ENCODE data around the gene WNT3A. TPM values are rescaled to one million over a fixed set of nuclear protein-coding genes. Genes with fewer than 3 reads are reported as not detected.
A peak's percentile ranks its signal among the peaks of the same experiment; 100 is the strongest.

WNT3A gene
- total RNA-seq, 1 experiment from 2014 or later: 1.0 TPM

GRCh38 chr1:228106800-228107054, 99.9 kb downstream of the WNT3A start:
- intact Hi-C loops (cut with micrococcal nuclease): loop anchor here (10.0 kb wide), 1 partner anchor 542 kb away; the partner anchor contains the start of gene ZNF678
- CTCF ChIA-PET: no interaction called here
- no peaks in the 10 kb centered on the region for H3K27me3 ChIP-seq (ENCODE audit: low read length)

DNA sequence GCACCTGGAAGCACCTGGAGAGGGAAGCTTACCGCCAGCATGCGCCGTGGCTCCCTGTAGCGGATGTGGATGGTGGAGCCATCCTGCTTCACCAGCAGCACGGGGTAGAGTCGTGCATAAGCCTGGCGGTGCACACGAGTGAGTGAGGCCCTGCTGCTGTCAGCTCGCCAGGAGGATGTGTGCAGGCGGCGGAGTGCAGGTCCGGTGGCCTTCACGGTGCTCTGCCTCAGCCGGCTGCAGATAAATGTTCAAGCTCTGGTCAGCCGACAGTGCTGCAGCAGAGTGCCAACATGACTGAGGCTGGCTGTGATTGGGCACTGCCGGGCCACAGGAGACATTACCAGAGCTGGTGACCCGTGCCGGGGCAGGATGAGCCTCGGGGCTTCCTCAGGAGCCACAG, 100.8 kb downstream of the WNT3A start:
- Histone ChIP-seq H4K20me1 (ENCODE audit: low read length) (no peaks in the 10 kb centered on the region), H3F3A (ENCODE audit: low read length, unreplicated experiment) (no peaks in the 10 kb centered on the region), H3K79me2 (ENCODE audit: low read length) (peaks cover 30% of the 10 kb centered on the region), H3K4me1 (ENCODE audit: insufficient read depth, low read length) (peaks cover 28% of the 10 kb centered on the region), H3K4me2 (ENCODE audit: low read length) (peak overlapping the region; percentile 86), H3K9me2 (replicated peaks; ENCODE audit: low read length) (no peaks in the 10 kb centered on the region), H2AFZ (ENCODE audit: low read length) (no peak overlapping the region), H3K27me3 (ENCODE audit: low read length) (no peaks in the 10 kb centered on the region), H3K9ac (ENCODE audit: low read length) (peak overlapping the region; percentile 91), H3K36me3 (ENCODE audit: low read depth, low read length) (peaks cover 17% of the 10 kb centered on the region; the same call in 1 of the 2 replicates), H3K9me3 (ENCODE audit: low read length) (no peaks in the 10 kb centered on the region), H3K4me3 (ENCODE audit: low read length) (peak overlapping the region; percentile 87), H3K27ac (ENCODE audit: low read length) (no peak overlapping the region)
- DNase-seq: no peak
- POLR2A ChIA-PET (ENCODE audit: unreplicated experiment): no interaction called here
- ATAC-seq: no peak
- CTCF ChIA-PET: interaction anchor here (0.6 kb wide), 1 partner anchor 108 kb away, joined by 7 read pairs; no protein-coding TSS in a partner anchor
- no peak for TF ChIP-seq EZH2phosphoT487 (IDR thresholded peaks at IDR 0.05; ENCODE audit: borderline replicate concordance, low read length)
- TF ChIP-seq EZH2 (IDR thresholded peaks at IDR 0.05; ENCODE audit: low read length, unreplicated experiment): no peak
- TF ChIP-seq, protein P1, sequence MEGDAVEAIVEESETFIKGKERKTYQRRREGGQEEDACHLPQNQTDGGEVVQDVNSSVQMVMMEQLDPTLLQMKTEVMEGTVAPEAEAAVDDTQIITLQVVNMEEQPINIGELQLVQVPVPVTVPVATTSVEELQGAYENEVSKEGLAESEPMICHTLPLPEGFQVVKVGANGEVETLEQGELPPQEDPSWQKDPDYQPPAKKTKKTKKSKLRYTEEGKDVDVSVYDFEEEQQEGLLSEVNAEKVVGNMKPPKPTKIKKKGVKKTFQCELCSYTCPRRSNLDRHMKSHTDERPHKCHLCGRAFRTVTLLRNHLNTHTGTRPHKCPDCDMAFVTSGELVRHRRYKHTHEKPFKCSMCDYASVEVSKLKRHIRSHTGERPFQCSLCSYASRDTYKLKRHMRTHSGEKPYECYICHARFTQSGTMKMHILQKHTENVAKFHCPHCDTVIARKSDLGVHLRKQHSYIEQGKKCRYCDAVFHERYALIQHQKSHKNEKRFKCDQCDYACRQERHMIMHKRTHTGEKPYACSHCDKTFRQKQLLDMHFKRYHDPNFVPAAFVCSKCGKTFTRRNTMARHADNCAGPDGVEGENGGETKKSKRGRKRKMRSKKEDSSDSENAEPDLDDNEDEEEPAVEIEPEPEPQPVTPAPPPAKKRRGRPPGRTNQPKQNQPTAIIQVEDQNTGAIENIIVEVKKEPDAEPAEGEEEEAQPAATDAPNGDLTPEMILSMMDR (conservative IDR thresholded peaks at IDR 0.05; ENCODE audit: low read depth, low read length): no peak
- BruUV-seq (replicated peaks): no TSS peak
- intact Hi-C loops (cut with micrococcal nuclease): loop anchor here (2.0 to 10.0 kb wide), 2 partner anchors 59 to 543 kb away; partner anchors contain the start of gene ZNF678

More at GRCh38 chr1:228106800-228107054, 99.9 kb downstream of the WNT3A start:
- H2AFZ ChIP-seq (ENCODE audit: low read length): no peak overlapping the region
- TF ChIP-seq EZH2phosphoT487 (IDR thresholded peaks at IDR 0.05; ENCODE audit: borderline replicate concordance, low read length) (no peak), EZH2 (IDR thresholded peaks at IDR 0.05; ENCODE audit: low read length, unreplicated experiment) (no peak)
- TF ChIP-seq, protein P1 (conservative IDR thresholded peaks at IDR 0.05; ENCODE audit: low read depth, low read length): no peak
- H3K4me1 ChIP-seq (ENCODE audit: insufficient read depth, low read length): peaks cover 31% of the 10 kb centered on the region
- no peak for ATAC-seq
- peaks cover 17% of the 10 kb centered on the region; the same call in 1 of the 2 replicates for H3K36me3 ChIP-seq (ENCODE audit: low read depth, low read length)
- no peak overlapping the region for H3K4me3 ChIP-seq (ENCODE audit: low read length)
- DNase-seq: no peak
- no peak overlapping the region for H3K9ac ChIP-seq (ENCODE audit: low read length)
- no TSS peak for BruUV-seq (replicated peaks)
- no peak overlapping the region for H3K4me2 ChIP-seq (ENCODE audit: low read length)
- H3K9me3 ChIP-seq (ENCODE audit: low read length): no peaks in the 10 kb centered on the region
- no peaks in the 10 kb centered on the region for H3K9me2 ChIP-seq (replicated peaks; ENCODE audit: low read length)
- no peaks in the 10 kb centered on the region for H3F3A ChIP-seq (ENCODE audit: low read length, unreplicated experiment)
- H3K79me2 ChIP-seq (ENCODE audit: low read length): peaks cover 38% of the 10 kb centered on the region
- no peak overlapping the region for H3K27ac ChIP-seq (ENCODE audit: low read length)
- H4K20me1 ChIP-seq (ENCODE audit: low read length): no peaks in the 10 kb centered on the region
- POLR2A ChIA-PET (ENCODE audit: unreplicated experiment): no interaction called here

GRCh38 chr1:228108055-228108690, 101.4 kb downstream of the WNT3A start:
- Histone ChIP-seq H2AFZ (ENCODE audit: low read length) (no peak overlapping the region), H3K4me2 (ENCODE audit: low read length) (peak overlapping the region; percentile 86), H3K27ac (ENCODE audit: low read length) (no peak overlapping the region), H3K9me2 (replicated peaks; ENCODE audit: low read length) (no peaks in the 10 kb centered on the region), H3K9me3 (ENCODE audit: low read length) (no peaks in the 10 kb centered on the region), H3K79me2 (ENCODE audit: low read length) (peaks cover 30% of the 10 kb centered on the region), H3F3A (ENCODE audit: low read length, unreplicated experiment) (no peaks in the 10 kb centered on the region), H4K20me1 (ENCODE audit: low read length) (no peaks in the 10 kb centered on the region), H3K9ac (ENCODE audit: low read length) (peak overlapping the region; percentile 91), H3K27me3 (ENCODE audit: low read length) (no peaks in the 10 kb centered on the region), H3K4me3 (ENCODE audit: low read length) (peak overlapping the region; percentile 87), H3K36me3 (ENCODE audit: low read depth, low read length) (peaks cover 17% of the 10 kb centered on the region; the same call in 1 of the 2 replicates), H3K4me1 (ENCODE audit: insufficient read depth, low read length) (peaks cover 28% of the 10 kb centered on the region)
- ATAC-seq (no peak), DNase-seq (no peak)
- ChIA-PET CTCF (interaction anchor here (0.6 kb wide), 1 partner anchor 109 kb away, joined by 7 read pairs; no protein-coding TSS in a partner anchor), POLR2A (ENCODE audit: unreplicated experiment) (no interaction called here)
- TF ChIP-seq EZH2phosphoT487 (IDR thresholded peaks at IDR 0.05; ENCODE audit: borderline replicate concordance, low read length) (no peak), EZH2 (IDR thresholded peaks at IDR 0.05; ENCODE audit: low read length, unreplicated experiment) (no peak)
- TF ChIP-seq, protein P1 (conservative IDR thresholded peaks at IDR 0.05; ENCODE audit: low read depth, low read length): no peak
- intact Hi-C loops (cut with micrococcal nuclease): loop anchor here (2.0 to 10.0 kb wide), 2 partner anchors 59 to 543 kb away; partner anchors contain the start of gene ZNF678
- BruUV-seq (replicated peaks): no TSS peak

All from PC-3 (cell line).